Esophagus squamous epithelium (tissue), 5 donors: ENCODE data around the gene STK32C. TPM values are rescaled to one million over a fixed set of nuclear protein-coding genes. Genes with fewer than 3 reads are reported as not detected.

Experiments
- DNase-seq: peaks from one replicate; lab custom pipeline; 2025; lab: John Stamatoyannopoulos, UW
- H3K27ac ChIP-seq, 4 donors: fragments of 200-600 bp; sonication (generic); one replicate each; pipeline ENCODE4 v1.5.1; 2016 to 2019; ENCODE audit warnings: mild to moderate bottlenecking in 1 of 4
- H3K27me3 ChIP-seq, 4 donors: fragments of 200-600 bp; sonication (generic); 1 replicate in 3 of 4; 2 replicates in 1 of 4; pipeline versions ENCODE4 v1.5.1 to v1.6.0; 2017 to 2021; ENCODE audit warnings: antibody characterized with exemption in 1 of 4
- H3K36me3 ChIP-seq, 3 donors: fragments of 200-600 bp; sonication (generic); one replicate each; pipeline ENCODE4 v1.5.1; 2016 to 2019
- H3K4me1 ChIP-seq, 3 donors: fragments of 200-600 bp; sonication (generic); one replicate each; pipeline ENCODE4 v1.5.1; 2017 to 2019
- H3K4me3 ChIP-seq, 4 donors: fragments of 200-600 bp; sonication (generic); 1 replicate in 3 of 4; 2 replicates in 1 of 4; pipeline ENCODE4 v1.5.1; 2016 to 2019; ENCODE audit warnings: mild to moderate bottlenecking in 2 of 4, moderate library complexity in 1 of 4
- H3K9me3 ChIP-seq, 3 donors: fragments of 200-600 bp; sonication (generic); one replicate each; pipeline ENCODE4 v1.5.1; 2016 to 2019
- CTCF ChIP-seq, 6 experiments: fragments of 450-650 bp in 4 of 6; fragments of 200-600 bp in 2 of 6; sonication (generic) in 2 of 6; IDR thresholded peaks; one replicate each; pipeline ENCODE4 v1.5.1; 2016 to 2019; ENCODE audit warnings: antibody characterized with exemption in 6 of 6, mild to moderate bottlenecking in 4 of 6, moderate library complexity in 4 of 6
- POLR2A ChIP-seq, 4 donors: fragments of 450-650 bp; IDR thresholded peaks; one replicate each; pipeline ENCODE4 v1.6.1; 2017; ENCODE audit warnings: antibody characterized with exemption in 4 of 4, mild to moderate bottlenecking in 4 of 4, moderate library complexity in 3 of 4
- WGBS, 2 donors: methylation state at CpG; one replicate each; pipeline ENCODE4 v1.1.5; 2018; 5-methylcytosine and 5-hydroxymethylcytosine counted together
- intact Hi-C: fragments of 100-400 bp; cut with DNase I; formaldehyde crosslinking; loops from one replicate; pipeline ENCODE4 v1.15.0; 2022
- total RNA-seq, 4 donors: library from RNA; depleted of rRNA; stranded (reverse); fragments of >200 nt; gene quantifications; one replicate each; pipeline ENCODE4 v1.1.0, GENCODE V29; 2016
- donor health status: DM: yes; HTN: yes; CAD: no.

The STK32C gene
- total RNA-seq, 4 donors from 2014 or later: 2.3 to 5.5 (median 2.6) TPM

- WGBS, 2 donors: no CpG with 5 or more reads among the region's 11 CpGs
- H3K4me3 ChIP-seq: no peak overlapping the region
Measured at GRCh38 chr10:132199268-132199853, 108.4 kb downstream of the STK32C start.

GRCh38 chr10:132198381-132199181, 109.2 kb downstream of the STK32C start:
- Histone ChIP-seq H3K9me3 (no peaks in the 10 kb centered on the region), H3K36me3 (no peaks in the 10 kb centered on the region), H3K27me3 (peaks cover 0 to 19% (median 0%) of the 10 kb centered on the region in 4 donors), H3K4me3 (no peak overlapping the region), H3K27ac (no peak overlapping the region), H3K4me1 (no peaks in the 10 kb centered on the region)
- intact Hi-C loops: no loop called here
- TF ChIP-seq POLR2A (IDR thresholded peaks at IDR 0.05) (no peak), CTCF (IDR thresholded peaks at IDR 0.05) (no peak)
- DNase-seq: no peak
- whole genome bisulfite sequencing, 2 donors: 93% methylated on average over 8 of the region's 35 CpGs; no CpG with 5 or more reads in 1 of the 2 donors

More at GRCh38 chr10:132199268-132199853, 108.4 kb downstream of the STK32C start:
- intact Hi-C loops: no loop called here
- Histone ChIP-seq H3K27me3 (peaks cover 0 to 11% (median 0%) of the 10 kb centered on the region in 4 donors), H3K4me1 (no peaks in the 10 kb centered on the region), H3K9me3 (no peaks in the 10 kb centered on the region), H3K36me3 (no peaks in the 10 kb centered on the region), H3K27ac (no peak overlapping the region)
- TF ChIP-seq CTCF (IDR thresholded peaks at IDR 0.05): no peak
- no peak for TF ChIP-seq POLR2A (IDR thresholded peaks at IDR 0.05)
- no peak for DNase-seq

- Histone ChIP-seq H3K4me1 (no peaks in the 10 kb centered on the region), H3K36me3 (no peaks in the 10 kb centered on the region), H3K27me3 (peaks cover 0 to 19% (median 0%) of the 10 kb centered on the region in 4 donors), H3K9me3 (no peaks in the 10 kb centered on the region), H3K4me3 (no peak overlapping the region), H3K27ac (no peak overlapping the region)
- no peak for DNase-seq
- 71% methylated on average over 1 of the region's 3 CpGs; no CpG with 5 or more reads in 1 of the 2 donors for WGBS, 2 donors
- intact Hi-C loops: no loop called here
- TF ChIP-seq POLR2A (IDR thresholded peaks at IDR 0.05) (no peak), CTCF (IDR thresholded peaks at IDR 0.05) (no peak)
Measured at GRCh38 chr10:132198068-132198370, 109.7 kb downstream of the STK32C start.

GRCh38 chr10:132197271-132198067, 110.3 kb downstream of the STK32C start:
- Histone ChIP-seq H3K4me1 (no peaks in the 10 kb centered on the region), H3K36me3 (no peaks in the 10 kb centered on the region), H3K27me3 (peaks cover 0 to 19% (median 0%) of the 10 kb centered on the region in 4 donors), H3K27ac (no peak overlapping the region), H3K4me3 (no peak overlapping the region), H3K9me3 (no peaks in the 10 kb centered on the region)
- no peak for DNase-seq
- intact Hi-C loops: no loop called here
- no peak for TF ChIP-seq POLR2A (IDR thresholded peaks at IDR 0.05)
- no peak for TF ChIP-seq CTCF (IDR thresholded peaks at IDR 0.05)
- 85 to 90% methylated on average over 8 to 10 of the region's 25 CpGs for WGBS, 2 donors
